Type B pancreatic cell (in vitro differentiated cells): Measurements from ENCODE around the gene TCP10L. TPM values are rescaled to one million over a fixed set of nuclear protein-coding genes. Genes with fewer than 3 reads are reported as not detected.

Source experiments
- DNase-seq: peaks from one replicate; pipeline ENCODE4 v3.0.0; 2021; ENCODE audit warnings: mixed read lengths; ENCODE audit not compliant: unreplicated experiment; ENCODE audit errors: extremely low spot score
- H3K27ac Mint-ChIP-seq: 2 replicates; pipeline ENCODE4 v1.8.0; 2021; ENCODE audit warnings: mild to moderate bottlenecking, mixed read lengths
- H3K27me3 Mint-ChIP-seq: 2 replicates; pipeline ENCODE4 v1.8.0; 2021; ENCODE audit warnings: mixed read lengths
- H3K36me3 Mint-ChIP-seq: 2 replicates; pipeline ENCODE4 v1.8.0; 2021; ENCODE audit warnings: mixed read lengths
- H3K4me1 Mint-ChIP-seq: one replicate; pipeline ENCODE4 v1.8.0; 2021; ENCODE audit warnings: mixed read lengths; ENCODE audit not compliant: unreplicated experiment
- H3K4me3 Mint-ChIP-seq: 2 replicates; pipeline ENCODE4 v1.8.0; 2021; ENCODE audit warnings: mild to moderate bottlenecking, mixed read lengths
- H3K9me3 Mint-ChIP-seq: 2 replicates; pipeline ENCODE4 v1.8.0; 2021; ENCODE audit warnings: mixed read lengths
- CTCF ChIP-seq: fragments of 200-600 bp; sonication (generic); conservative IDR thresholded peaks from 2 replicates; pipeline ENCODE4 v1.5.0; 2021; ENCODE audit warnings: antibody characterized with exemption, mild to moderate bottlenecking
- total RNA-seq: library from RNA; stranded (reverse); gene quantifications from 2 replicates; pipeline ENCODE4 v1.2.1, GENCODE V29; 2021; ENCODE audit warnings: low replicate concordance

TCP10L gene
- total RNA-seq, 1 donor from 2014 or later: 1.2 TPM

- Mint-ChIP-seq H3K4me1 (no peaks in the 10 kb centered on the region), H3K27me3 (no peaks in the 10 kb centered on the region), H3K27ac (no peak overlapping the region), H3K9me3 (no peaks in the 10 kb centered on the region), H3K36me3 (peaks cover 15% of the 10 kb centered on the region), H3K4me3 (no peak overlapping the region)
- TF ChIP-seq CTCF: no peak
- DNase-seq: no peak
Measured at GRCh38 chr21:32603131-32603530, 17.8 kb upstream of the TCP10L start.

- no peak overlapping the region for H3K4me3 Mint-ChIP-seq
- no peak for DNase-seq
- TF ChIP-seq CTCF: no peak
- H3K27me3 Mint-ChIP-seq: no peaks in the 10 kb centered on the region
- H3K27ac Mint-ChIP-seq: no peak overlapping the region
- H3K36me3 Mint-ChIP-seq: peaks cover 15% of the 10 kb centered on the region
- no peaks in the 10 kb centered on the region for H3K4me1 Mint-ChIP-seq
- no peaks in the 10 kb centered on the region for H3K9me3 Mint-ChIP-seq
Measured at GRCh38 chr21:32602099-32602498, 16.8 kb upstream of the TCP10L start.

GRCh38 chr21:32599526-32599925 is 14.2 kb upstream of the TCP10L start:
- no peak for DNase-seq
- Mint-ChIP-seq H3K36me3 (peaks cover 8% of the 10 kb centered on the region), H3K9me3 (no peaks in the 10 kb centered on the region), H3K27me3 (no peaks in the 10 kb centered on the region), H3K4me1 (no peaks in the 10 kb centered on the region), H3K27ac (no peak overlapping the region), H3K4me3 (no peak overlapping the region)
- no peak for TF ChIP-seq CTCF

GRCh38 chr21:32599091-32599490 is 13.8 kb upstream of the TCP10L start:
- Mint-ChIP-seq H3K4me1 (no peaks in the 10 kb centered on the region), H3K27me3 (no peaks in the 10 kb centered on the region), H3K36me3 (peaks cover 8% of the 10 kb centered on the region), H3K9me3 (no peaks in the 10 kb centered on the region), H3K4me3 (no peak overlapping the region), H3K27ac (no peak overlapping the region)
- TF ChIP-seq CTCF: no peak
- no peak for DNase-seq

DNA sequence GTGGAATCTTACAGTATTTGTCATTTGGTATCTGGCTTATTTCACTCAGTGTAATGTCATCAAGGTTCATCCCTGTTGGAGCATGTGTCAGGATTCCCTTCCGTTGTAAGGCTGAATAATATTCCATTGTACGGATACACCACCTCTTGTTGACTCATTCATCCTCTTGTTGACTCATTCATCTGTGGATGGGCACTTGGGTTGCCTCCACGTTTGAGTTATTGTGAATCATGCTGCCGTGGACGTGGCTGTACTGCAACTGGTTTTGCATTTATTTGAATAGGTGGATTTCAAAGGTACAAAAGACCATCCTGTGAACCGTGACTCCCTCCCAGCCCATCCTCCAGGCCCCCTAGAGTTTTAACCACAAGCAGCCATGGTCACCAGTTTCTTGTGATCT is 11.9 kb upstream of the TCP10L start:
- no peaks in the 10 kb centered on the region for H3K9me3 Mint-ChIP-seq
- H3K27me3 Mint-ChIP-seq: no peaks in the 10 kb centered on the region
- no peak overlapping the region for H3K27ac Mint-ChIP-seq
- H3K4me1 Mint-ChIP-seq: peaks cover 7% of the 10 kb centered on the region
- no peak overlapping the region for H3K4me3 Mint-ChIP-seq
- H3K36me3 Mint-ChIP-seq: peaks cover 4% of the 10 kb centered on the region
- DNase-seq: no peak
- no peak for TF ChIP-seq CTCF

DNA sequence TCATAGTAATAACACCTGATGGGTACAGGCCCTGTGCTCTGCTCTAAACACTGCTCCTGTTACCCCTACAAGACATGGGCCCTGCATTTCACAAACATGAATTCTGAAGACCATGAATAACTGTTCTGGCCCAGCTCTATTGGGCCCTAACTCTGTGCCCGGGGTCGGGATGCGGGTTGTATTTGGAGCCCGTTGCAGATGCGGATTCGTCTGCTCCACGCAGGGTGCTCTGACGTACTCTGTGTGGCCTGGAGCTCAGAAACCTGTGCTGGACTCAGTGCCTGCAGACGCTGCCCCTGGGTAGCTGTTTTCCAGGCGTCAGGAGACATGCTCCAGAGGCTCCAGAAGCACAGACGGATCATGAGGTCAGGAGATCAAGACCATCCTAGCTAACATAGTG is 10.1 kb upstream of the TCP10L start:
- H3K9me3 Mint-ChIP-seq: no peaks in the 10 kb centered on the region
- no peaks in the 10 kb centered on the region for H3K36me3 Mint-ChIP-seq
- no peak for TF ChIP-seq CTCF
- DNase-seq: no peak
- H3K27me3 Mint-ChIP-seq: no peaks in the 10 kb centered on the region
- peaks cover 7% of the 10 kb centered on the region for H3K4me1 Mint-ChIP-seq
- no peak overlapping the region for H3K4me3 Mint-ChIP-seq
- no peak overlapping the region for H3K27ac Mint-ChIP-seq
